Measurements from ENCODE around the gene TRPV4. TPM values are rescaled to one million over a fixed set of nuclear protein-coding genes. Genes with fewer than 3 reads are reported as not detected.

Gene TRPV4
- total and polyA plus RNA-seq, 2 donors (not counting 3 experiments of a cell fraction or from before 2014, with no cell fraction given), result 8.8 to 22.3 TPM

DNA sequence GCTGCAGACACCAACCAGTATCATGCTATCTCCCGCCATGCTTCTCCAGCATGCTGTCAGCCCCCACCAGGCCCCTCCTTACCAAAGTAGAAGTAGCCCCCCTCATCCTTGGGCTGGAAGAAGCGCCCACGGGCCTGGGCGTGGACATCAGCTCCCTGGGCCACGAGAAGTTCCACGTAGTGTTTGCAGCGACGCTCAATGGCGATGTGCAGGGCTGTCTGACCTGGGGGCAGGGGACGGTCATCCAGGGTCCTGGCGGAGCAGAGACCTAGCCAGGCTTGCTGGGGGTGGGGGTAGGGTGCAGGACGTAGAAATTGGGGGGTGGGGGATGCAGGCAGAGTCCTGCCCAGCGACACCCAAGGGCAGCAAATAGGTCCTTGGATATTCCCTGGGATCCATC lies 32.7 kb downstream of the TRPV4 start:
- dilution Hi-C loops (cut with MboI; ENCODE audit: extremely low pct_ligation_motif_present, low sequenced_read_pairs) (no loop called here), intact Hi-C loops (cut with micrococcal nuclease) (no loop called here)
- H3K79me2 ChIP-seq (ENCODE audit: control insufficient read depth, insufficient read depth, low read length), result no peaks in the 10 kb centered on the region
- POLR2A ChIA-PET, result no interaction called here
- no peak overlapping the region for H3K4me2 ChIP-seq (ENCODE audit: insufficient read depth, low read length)
- H3K27me3 ChIP-seq (ENCODE audit: control insufficient read depth in 2 of 2, insufficient read depth in 2 of 2, low read length in 2 of 2), result no peaks in the 10 kb centered on the region
- no peak overlapping the region for H2AFZ ChIP-seq (ENCODE audit: low read depth, low read length)
- no peak overlapping the region for H3K4me3 ChIP-seq (replicated peaks in 1 of 3; ENCODE audit: insufficient read depth in 1 of 3, low read depth in 1 of 3, low read length in 3 of 3)
- H4K20me1 ChIP-seq (replicated peaks; ENCODE audit: control insufficient read depth, extremely low read depth, insufficient read depth, low read length), result no peaks in the 10 kb centered on the region
- CTCF ChIA-PET, result interaction anchor here (2.4 kb wide), 1 partner anchor 45 kb away, joined by 5 read pairs; no protein-coding TSS in a partner anchor
- TF ChIP-seq GATA2 (IDR thresholded peaks at IDR 0.05; ENCODE audit: insufficient read depth, insufficient read length, low read depth, low read length) (no peak), POLR2A (IDR thresholded peaks at IDR 0.05; ENCODE audit: low read depth, low read length) (no peak), JUN (IDR thresholded peaks at IDR 0.05; ENCODE audit: borderline replicate concordance, insufficient read depth, insufficient read length, low read depth) (no peak), EZH2 (IDR thresholded peaks at IDR 0.05; ENCODE audit: borderline replicate concordance, low read depth, low read length, severe bottlenecking) (no peak), MYC (IDR thresholded peaks at IDR 0.05; ENCODE audit: low read depth, low read length) (no peak), POLR2AphosphoS5 (IDR thresholded peaks at IDR 0.05; ENCODE audit: insufficient read depth, low read depth, low read length) (no peak), FOS (IDR thresholded peaks at IDR 0.05; ENCODE audit: borderline replicate concordance, insufficient read depth, low read length) (no peak)
- TF ChIP-seq, protein P1, sequence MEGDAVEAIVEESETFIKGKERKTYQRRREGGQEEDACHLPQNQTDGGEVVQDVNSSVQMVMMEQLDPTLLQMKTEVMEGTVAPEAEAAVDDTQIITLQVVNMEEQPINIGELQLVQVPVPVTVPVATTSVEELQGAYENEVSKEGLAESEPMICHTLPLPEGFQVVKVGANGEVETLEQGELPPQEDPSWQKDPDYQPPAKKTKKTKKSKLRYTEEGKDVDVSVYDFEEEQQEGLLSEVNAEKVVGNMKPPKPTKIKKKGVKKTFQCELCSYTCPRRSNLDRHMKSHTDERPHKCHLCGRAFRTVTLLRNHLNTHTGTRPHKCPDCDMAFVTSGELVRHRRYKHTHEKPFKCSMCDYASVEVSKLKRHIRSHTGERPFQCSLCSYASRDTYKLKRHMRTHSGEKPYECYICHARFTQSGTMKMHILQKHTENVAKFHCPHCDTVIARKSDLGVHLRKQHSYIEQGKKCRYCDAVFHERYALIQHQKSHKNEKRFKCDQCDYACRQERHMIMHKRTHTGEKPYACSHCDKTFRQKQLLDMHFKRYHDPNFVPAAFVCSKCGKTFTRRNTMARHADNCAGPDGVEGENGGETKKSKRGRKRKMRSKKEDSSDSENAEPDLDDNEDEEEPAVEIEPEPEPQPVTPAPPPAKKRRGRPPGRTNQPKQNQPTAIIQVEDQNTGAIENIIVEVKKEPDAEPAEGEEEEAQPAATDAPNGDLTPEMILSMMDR (IDR thresholded peaks at IDR 0.05; ENCODE audit: extremely low read depth in 1 of 2, insufficient read depth in 1 of 2, low read depth in 1 of 2, low read length in 2 of 2), result no peak
- TF ChIP-seq, protein P2, sequence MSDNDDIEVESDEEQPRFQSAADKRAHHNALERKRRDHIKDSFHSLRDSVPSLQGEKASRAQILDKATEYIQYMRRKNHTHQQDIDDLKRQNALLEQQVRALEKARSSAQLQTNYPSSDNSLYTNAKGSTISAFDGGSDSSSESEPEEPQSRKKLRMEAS (IDR thresholded peaks at IDR 0.05; ENCODE audit: insufficient read depth, insufficient read length), result no peak
- BruUV-seq (replicated peaks), result no TSS peak
- H3K9me3 ChIP-seq (replicated peaks; ENCODE audit: control insufficient read depth, insufficient read depth, low read length), result no peaks in the 10 kb centered on the region
- H3K4me1 ChIP-seq (ENCODE audit: control insufficient read depth, extremely low read depth, insufficient read depth, low read length), result no peaks in the 10 kb centered on the region
- no peak for FAIRE-seq
- H3K9me1 ChIP-seq (replicated peaks; ENCODE audit: control insufficient read depth, extremely low read depth, insufficient read depth, low read length), result no peaks in the 10 kb centered on the region
- no peak for DNase-seq (ENCODE audit: low read depth, low spot score)
- H3K27ac ChIP-seq (ENCODE audit: insufficient read depth, low read depth, low read length), result no peak overlapping the region
- H3K9ac ChIP-seq (replicated peaks; ENCODE audit: extremely low read depth, insufficient read depth, low read length), result no peak overlapping the region
- peaks cover 0 to 2% of the 10 kb centered on the region in 2 experiments for H3K36me3 ChIP-seq (ENCODE audit: control insufficient read depth in 2 of 2, extremely low read depth in 1 of 2, insufficient read depth in 2 of 2, low read length in 2 of 2)

Data from endothelial cell of umbilical vein (primary cell).